Kidney glomerular epithelial cell (primary cell): ENCODE data around the gene COL1A1.

Source experiments
- DNase-seq: peaks from one replicate; lab custom pipeline; 2025; lab: John Stamatoyannopoulos, UW

COL1A1 gene

DNA sequence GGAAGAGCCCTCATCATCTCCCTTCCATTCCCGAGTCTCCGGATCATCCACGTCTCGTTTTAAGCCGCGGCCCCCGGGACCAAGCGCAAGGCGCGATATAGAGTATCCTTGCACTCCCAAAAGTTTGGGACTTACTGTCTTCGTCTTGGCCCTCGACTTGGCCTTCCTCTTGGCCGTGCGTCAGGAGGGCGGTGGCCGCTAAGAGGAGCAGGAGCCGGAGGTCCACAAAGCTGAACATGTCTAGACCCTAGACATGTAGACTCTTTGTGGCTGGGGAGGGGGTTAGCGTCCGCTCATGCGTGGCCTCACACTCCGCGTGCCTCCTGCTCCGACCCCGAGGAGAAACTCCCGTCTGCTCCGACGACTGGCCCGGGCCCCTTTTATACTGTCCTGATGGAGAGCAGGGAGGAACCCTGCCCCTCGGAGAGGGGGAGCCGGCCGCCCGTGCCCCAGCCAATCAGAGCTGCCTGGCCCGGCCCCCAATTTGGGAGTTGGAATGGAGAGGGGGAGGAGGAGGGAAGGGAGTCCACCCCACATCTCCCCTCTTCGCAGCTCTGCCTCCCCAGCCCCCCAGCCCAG, at the start of gene COL1A1:
TSS of gene COL1A1 (minus strand) at position 356 of the 579 bp plus-strand sequence. CDS start at position 238, 118 bp downstream.
- no peak for DNase-seq

- DNase-seq: no peak
Measured at GRCh38 chr17:50248255-50248654, 46.8 kb upstream of the COL1A1 start.

DNA sequence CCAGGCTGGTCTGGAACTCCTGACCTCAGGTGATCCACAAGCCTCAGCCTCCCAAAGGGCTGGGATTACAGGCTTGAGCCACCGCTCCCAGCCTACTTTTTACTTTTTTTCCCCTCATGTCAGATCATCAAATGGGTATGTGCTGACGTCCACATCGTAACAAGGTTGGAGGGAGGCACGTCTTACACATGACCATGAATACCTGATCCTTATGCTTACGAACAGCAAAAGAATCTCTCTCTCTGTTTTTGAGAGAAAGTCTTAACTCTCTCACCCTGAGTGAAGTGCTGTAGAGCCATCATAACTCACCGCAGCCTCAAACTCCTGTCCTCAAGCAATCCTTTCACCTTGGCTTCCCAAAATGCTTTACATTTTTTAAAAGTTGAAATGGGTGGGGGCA, 43.3 kb upstream of the COL1A1 start:
- no peak for DNase-seq

DNA sequence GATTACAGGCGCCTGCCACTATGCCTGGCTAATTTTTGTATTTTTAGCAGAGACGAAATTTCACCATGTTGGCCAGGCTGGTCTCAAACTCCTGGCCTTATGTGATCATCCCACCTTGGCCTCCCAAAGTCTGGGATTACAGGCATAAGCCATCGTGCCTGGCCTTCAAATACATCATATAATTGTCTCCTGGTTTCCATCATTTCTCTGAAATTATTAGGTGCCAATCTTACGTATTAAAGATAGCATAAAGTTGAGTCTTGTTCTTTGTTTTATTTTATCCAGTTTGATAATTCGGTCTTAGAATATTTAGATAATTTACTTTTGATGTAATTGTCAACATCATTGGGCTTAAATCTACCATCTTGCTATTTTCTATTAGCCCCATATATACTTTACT, 40.0 kb upstream of the COL1A1 start:
- no peak for DNase-seq

DNA sequence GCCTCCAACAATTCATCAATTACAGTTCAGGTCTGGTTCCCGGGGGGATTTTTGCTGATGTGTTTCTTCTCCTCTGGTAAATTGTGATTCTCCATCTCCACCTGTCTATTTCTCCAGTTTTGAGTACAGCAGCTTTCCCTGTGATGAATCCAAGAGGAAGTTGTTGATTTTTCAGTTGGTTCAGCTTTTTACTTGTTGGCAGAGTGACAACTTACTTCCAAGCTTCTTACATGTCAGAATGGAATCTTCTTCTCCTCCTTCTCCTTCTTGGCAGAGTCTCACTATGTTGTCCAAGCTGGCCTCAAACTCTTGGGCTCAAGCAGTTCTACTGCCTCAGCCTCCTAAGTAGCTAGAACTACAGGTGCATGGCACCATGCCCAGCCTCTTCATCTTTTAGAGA, 39.4 kb upstream of the COL1A1 start:
- DNase-seq: no peak

- DNase-seq: no peak
Measured at GRCh38 chr17:50239937-50240336, 38.5 kb upstream of the COL1A1 start.

DNA sequence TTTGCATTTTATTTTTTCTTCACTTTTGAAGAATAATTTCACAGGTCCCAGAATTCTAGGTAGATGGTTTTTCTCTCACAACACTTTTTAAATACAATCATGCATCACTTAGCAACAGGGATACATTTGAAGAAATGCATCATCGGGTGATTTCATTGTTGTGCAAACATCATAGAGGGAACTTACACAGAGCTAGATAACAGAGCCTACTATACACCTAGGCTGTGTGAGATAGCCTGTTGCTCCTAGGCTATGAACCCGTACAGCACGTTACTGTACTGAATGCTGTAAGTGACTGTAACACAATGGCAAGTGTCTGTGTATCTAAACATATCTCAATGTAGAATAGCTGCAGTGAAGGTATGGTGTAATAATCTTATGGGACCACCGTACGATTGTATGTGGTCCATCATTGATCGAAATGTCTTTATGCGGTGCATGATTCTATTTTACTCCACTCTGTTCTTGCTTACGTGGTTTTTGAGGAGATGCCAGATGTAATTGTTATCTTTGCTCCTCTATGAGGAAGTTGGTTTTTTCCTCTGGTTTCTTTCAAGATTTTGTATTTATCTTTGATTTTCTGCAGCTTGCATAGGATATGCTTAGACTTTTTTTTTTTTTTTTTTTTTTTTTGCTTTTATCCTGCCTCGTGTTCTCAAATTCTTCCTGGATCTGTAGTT, 37.3 kb upstream of the COL1A1 start:
- no peak for DNase-seq

- DNase-seq: no peak
Measured at GRCh38 chr17:50237901-50238300, 36.5 kb upstream of the COL1A1 start.

- DNase-seq: no peak
Measured at GRCh38 chr17:50234581-50234980, 33.1 kb upstream of the COL1A1 start.

DNA sequence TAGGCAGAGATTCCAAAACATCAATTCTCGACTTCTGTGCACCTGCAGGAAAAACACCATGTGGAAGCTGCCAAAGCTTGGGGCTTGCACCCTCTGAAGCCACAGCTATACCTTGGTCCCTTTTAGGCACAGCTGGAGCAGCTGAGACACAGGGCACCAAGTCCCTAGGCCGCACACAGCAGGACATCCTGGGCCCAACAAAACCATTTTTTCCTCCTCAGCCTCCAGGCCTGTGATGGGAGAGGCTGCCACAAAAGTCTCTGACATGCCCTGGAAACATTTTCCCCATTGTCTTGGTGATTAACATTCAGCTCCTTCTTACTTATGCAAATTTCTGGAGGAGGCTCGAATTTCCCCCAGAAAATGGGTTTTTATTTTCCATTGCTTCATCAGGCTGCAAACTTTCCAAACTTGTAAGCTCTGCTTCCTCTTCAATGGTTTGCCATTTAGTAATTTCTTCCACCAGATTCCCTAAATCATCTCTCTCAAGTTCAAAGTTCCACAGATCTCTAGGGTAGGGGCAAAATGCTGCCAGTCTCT, 24.3 kb upstream of the COL1A1 start:
- no peak for DNase-seq

DNA sequence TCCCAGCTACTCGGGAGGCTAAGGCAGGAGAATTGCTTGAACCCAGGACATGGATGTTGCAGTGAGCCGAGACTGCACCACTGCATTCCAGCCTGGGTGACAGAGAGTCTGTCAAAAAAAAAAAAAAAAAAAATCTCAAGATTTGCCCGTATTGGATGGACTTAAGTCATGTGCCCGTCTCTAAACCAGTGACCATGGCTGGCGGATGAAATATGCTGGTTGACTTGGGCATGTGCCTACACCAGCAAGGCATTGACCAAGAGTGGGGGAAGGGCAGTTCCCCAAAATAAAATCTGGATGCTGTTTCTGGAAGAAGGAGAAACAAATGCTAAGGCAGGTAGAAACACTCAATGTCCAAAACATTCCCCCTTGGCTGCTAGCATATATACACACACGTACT, 21.5 kb upstream of the COL1A1 start:
- no peak for DNase-seq

DNA sequence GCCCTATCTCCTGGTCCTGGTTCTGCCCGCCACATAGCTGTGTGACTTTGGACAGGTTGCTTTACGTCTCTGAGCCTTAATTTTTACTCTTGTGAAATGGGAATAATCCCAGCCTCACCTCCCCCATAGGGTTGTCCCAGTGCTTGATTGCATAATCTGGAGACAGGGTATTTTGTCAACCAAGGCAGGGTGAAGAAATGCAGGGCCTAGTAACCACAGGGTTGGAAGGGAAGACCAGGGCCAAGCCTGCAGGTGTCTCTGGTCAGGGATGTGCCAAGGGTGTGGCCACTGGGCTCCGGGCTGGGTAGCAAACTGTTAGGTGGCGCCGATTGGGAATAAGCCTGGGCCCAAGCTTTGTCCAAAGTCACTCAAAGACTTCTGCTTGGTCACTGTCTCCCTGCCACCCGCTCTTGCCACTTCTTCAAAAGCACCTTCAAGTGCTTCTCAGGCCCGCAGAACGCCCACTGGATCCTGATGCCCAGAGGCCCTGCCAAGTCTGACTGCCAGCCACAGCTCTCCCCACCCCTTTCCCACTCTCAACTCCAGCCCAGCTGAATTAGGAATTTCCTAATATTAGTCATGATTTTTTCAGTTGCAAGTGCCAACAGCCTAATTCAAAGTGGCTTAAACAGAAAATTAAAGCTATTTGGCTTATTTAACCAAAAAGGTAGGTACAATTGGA, 20.6 kb upstream of the COL1A1 start:
- peak; percentile 32 for DNase-seq

DNA sequence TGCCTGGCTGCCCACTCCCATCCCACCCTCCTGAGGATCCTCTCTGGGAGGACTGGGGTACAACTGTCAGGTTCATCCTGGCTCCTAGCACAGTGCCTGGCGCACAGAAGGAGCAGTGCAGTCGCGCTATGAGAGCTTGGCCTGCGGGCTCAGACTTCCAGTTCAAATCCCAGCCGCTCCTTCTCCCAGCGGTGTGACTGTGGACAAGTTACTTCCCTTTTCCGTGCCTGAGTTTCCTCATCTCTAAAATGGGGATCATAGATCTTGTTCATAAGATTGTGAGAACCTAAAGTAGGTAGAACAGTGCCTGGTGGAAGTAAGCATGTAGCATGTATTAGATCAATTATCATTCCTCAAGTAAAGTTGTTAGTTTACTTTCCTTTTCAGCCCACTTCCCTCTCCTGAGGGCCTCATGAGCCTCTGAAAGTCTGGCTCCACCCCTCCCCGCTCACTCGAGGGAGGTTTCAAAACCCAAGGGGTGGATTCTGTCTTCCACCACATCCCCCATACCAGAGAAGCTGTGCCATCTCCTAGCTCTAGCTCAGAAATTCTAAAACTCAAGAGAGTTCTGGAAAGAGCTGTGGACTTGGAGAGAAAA, 19.9 kb upstream of the COL1A1 start:
- DNase-seq: no peak

GRCh38 chr17:50220811-50221210, 19.4 kb upstream of the COL1A1 start:
- DNase-seq: no peak

DNA sequence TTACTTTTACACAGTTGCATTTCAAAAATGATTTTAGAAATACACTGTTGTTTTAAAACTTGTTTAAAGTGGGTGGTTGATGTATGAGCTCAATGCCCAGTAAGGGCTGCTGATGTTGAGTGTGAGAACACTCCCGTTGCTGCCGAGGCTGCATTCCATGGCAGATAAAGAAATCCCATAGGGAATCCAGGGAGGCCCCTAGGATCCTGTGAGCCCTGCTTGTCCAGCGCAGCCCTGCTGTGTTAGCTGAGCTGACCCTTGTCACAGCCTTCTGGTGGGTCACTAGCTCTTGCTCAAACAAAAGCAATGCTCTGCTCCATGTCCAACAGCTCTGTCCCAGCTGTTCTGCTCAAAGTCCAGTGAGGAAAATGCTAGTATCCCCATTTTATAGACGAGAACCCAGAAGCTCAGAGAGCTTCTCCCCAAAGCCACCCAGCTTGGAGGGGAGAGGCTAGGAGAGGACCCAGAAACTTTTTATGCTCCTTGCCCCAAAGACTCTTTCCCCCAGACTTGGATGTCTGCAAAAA, 18.6 kb upstream of the COL1A1 start:
- peak; percentile 62 for DNase-seq

- peak; percentile 92 for DNase-seq
Measured at GRCh38 chr17:50219342-50219741, 17.9 kb upstream of the COL1A1 start.

DNA sequence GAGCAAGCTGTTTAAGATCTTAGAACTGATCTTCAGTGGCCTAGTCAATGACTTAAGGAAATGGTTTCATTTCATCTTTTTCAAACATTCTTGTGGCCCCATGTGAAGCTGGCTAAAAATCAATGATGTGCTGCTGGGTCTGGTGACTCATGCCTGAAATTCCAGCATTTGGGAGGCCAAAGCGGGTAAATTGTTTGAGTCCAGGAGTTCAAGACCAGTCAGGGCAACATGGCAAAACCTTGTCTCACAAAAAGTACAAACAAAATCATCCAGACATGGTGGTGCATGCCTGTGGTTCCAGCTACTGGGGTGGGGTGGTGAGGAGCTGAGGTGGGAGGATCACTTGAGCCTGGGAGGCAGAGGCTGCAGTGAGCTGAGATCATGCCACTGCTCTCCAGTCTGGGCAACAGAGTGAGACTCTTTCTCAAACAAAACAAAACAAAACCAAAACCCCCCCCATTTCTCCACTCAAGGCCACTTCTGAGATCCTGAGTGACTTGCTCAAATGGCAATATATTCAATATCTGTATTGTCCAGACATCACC, 17.4 kb upstream of the COL1A1 start:
- DNase-seq: peak; percentile 90

DNA sequence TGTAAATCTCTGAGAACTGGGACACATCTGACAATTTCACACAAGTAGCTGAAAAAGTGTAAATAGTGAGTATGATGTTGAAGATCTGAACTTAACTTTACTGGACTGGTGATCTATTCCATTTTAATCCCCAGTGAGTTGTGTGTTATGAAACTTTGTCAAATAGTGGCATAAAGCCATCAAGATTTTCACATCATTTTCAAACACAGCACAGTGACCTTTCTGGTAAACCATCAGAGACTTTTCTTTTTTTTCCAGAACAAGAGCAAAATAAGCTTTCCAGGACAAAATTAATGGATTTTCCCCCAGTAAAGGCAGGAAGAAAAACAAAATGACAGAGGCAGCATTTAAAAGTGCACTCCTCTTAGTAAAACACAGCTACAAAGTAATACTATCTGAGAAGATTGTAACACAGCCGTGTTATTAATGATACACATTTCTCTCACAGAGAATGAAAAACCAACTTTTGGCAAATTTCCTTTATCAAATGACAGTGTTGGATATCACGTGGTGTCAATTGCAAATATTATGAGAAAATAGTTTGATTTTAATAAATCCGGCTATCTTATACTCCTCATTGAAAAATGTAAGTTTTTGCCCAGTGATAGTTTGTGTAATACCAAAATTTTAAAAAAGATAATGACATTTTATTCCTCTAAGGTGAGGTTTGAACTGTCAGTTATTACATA, 16.8 kb upstream of the COL1A1 start:
- DNase-seq: no peak

GRCh38 chr17:50217591-50217990, 16.2 kb upstream of the COL1A1 start:
- no peak for DNase-seq

GRCh38 chr17:50214976-50215760, 13.7 kb upstream of the COL1A1 start:
- DNase-seq: no peak
